ENCODE results near the gene PCDH8. TPM values are rescaled to one million over a fixed set of nuclear protein-coding genes. Genes with fewer than 3 reads are reported as not detected.

Gene PCDH8
- total and polyA plus RNA-seq, 2 experiments from 2014 or later = 0.36 to 1.7 TPM

DNA sequence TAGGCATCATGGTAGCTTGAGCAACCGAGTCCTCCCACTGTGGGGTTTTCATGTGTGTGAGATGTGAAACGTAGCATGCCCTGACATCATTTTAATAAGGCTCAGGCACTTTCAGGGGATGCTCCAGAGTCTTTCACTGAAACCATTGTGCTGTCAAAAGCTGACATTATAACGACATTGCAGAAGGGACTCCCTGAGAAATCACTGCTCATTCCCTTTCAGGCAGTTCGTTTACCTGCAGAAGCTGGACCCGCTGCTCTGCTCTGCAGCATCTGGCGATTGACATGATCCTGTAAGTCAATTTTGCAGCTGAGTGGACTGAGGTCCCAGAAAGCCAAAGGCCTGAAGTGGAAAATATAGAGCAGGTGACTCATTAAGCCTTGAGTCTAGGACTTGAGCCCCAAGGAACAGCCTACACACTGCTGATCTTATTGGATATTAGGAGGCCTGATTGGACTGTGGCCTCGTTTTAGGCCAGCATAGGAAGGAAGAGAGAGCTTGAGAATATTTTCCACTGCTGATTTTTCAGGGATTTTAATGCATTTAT, 54.9 kb downstream of the PCDH8 start:
- Histone ChIP-seq H3K4me3 (no peak overlapping the region), H3K36me3 (ENCODE audit: insufficient read depth) (no peaks in the 10 kb centered on the region), H3K27ac (ENCODE audit: low read depth) (no peak overlapping the region), H2AFZ (no peak overlapping the region), H3K27me3 (ENCODE audit: insufficient read depth) (no peaks in the 10 kb centered on the region), H4K20me1 (replicated peaks; ENCODE audit: insufficient read depth) (no peaks in the 10 kb centered on the region), H3K4me1 (ENCODE audit: insufficient read depth) (no peaks in the 10 kb centered on the region), H3K9me2 (ENCODE audit: insufficient read depth) (no peaks in the 10 kb centered on the region; the same call in 1 of the 2 replicates), H3K79me2 (replicated peaks; ENCODE audit: insufficient read depth) (no peaks in the 10 kb centered on the region), H3K4me2 (no peak overlapping the region), H3F3A (replicated peaks; ENCODE audit: low read depth) (no peaks in the 10 kb centered on the region)
- TF ChIP-seq, protein P1, sequence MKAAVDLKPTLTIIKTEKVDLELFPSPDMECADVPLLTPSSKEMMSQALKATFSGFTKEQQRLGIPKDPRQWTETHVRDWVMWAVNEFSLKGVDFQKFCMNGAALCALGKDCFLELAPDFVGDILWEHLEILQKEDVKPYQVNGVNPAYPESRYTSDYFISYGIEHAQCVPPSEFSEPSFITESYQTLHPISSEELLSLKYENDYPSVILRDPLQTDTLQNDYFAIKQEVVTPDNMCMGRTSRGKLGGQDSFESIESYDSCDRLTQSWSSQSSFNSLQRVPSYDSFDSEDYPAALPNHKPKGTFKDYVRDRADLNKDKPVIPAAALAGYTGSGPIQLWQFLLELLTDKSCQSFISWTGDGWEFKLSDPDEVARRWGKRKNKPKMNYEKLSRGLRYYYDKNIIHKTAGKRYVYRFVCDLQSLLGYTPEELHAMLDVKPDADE (IDR thresholded peaks at IDR 0.05) = no peak
- no peak for TF ChIP-seq JUNB (IDR thresholded peaks at IDR 0.05; ENCODE audit: unreplicated experiment)
- TF ChIP-seq CREB1 (CRISPR knock-in tag; IDR thresholded peaks at IDR 0.05; ENCODE audit: low read depth) = no peak
- TF ChIP-seq, protein P2, sequence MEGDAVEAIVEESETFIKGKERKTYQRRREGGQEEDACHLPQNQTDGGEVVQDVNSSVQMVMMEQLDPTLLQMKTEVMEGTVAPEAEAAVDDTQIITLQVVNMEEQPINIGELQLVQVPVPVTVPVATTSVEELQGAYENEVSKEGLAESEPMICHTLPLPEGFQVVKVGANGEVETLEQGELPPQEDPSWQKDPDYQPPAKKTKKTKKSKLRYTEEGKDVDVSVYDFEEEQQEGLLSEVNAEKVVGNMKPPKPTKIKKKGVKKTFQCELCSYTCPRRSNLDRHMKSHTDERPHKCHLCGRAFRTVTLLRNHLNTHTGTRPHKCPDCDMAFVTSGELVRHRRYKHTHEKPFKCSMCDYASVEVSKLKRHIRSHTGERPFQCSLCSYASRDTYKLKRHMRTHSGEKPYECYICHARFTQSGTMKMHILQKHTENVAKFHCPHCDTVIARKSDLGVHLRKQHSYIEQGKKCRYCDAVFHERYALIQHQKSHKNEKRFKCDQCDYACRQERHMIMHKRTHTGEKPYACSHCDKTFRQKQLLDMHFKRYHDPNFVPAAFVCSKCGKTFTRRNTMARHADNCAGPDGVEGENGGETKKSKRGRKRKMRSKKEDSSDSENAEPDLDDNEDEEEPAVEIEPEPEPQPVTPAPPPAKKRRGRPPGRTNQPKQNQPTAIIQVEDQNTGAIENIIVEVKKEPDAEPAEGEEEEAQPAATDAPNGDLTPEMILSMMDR (conservative IDR thresholded peaks at IDR 0.05; ENCODE audit: low read depth in 2 of 2) = no peak
- TF ChIP-seq NANOG (IDR thresholded peaks at IDR 0.05; ENCODE audit: borderline replicate concordance) = no peak
- no peak for TF ChIP-seq EZH2 (IDR thresholded peaks at IDR 0.05; ENCODE audit: low read depth, unreplicated experiment)
- TF ChIP-seq, protein P3, sequence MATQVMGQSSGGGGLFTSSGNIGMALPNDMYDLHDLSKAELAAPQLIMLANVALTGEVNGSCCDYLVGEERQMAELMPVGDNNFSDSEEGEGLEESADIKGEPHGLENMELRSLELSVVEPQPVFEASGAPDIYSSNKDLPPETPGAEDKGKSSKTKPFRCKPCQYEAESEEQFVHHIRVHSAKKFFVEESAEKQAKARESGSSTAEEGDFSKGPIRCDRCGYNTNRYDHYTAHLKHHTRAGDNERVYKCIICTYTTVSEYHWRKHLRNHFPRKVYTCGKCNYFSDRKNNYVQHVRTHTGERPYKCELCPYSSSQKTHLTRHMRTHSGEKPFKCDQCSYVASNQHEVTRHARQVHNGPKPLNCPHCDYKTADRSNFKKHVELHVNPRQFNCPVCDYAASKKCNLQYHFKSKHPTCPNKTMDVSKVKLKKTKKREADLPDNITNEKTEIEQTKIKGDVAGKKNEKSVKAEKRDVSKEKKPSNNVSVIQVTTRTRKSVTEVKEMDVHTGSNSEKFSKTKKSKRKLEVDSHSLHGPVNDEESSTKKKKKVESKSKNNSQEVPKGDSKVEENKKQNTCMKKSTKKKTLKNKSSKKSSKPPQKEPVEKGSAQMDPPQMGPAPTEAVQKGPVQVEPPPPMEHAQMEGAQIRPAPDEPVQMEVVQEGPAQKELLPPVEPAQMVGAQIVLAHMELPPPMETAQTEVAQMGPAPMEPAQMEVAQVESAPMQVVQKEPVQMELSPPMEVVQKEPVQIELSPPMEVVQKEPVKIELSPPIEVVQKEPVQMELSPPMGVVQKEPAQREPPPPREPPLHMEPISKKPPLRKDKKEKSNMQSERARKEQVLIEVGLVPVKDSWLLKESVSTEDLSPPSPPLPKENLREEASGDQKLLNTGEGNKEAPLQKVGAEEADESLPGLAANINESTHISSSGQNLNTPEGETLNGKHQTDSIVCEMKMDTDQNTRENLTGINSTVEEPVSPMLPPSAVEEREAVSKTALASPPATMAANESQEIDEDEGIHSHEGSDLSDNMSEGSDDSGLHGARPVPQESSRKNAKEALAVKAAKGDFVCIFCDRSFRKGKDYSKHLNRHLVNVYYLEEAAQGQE (IDR thresholded peaks at IDR 0.05; ENCODE audit: unreplicated experiment) = no peak
- TF ChIP-seq POLR2AphosphoS5 (IDR thresholded peaks at IDR 0.05; ENCODE audit: low read depth) = no peak
- TF ChIP-seq ZNF114 (CRISPR knock-in tag; IDR thresholded peaks at IDR 0.05) = no peak
- TF ChIP-seq ZNF331 (CRISPR knock-in tag; IDR thresholded peaks at IDR 0.05; ENCODE audit: low read depth) = no peak
- TF ChIP-seq STAT1 (IDR thresholded peaks at IDR 0.05; ENCODE audit: unreplicated experiment) = no peak
- H3K4me1 Mint-ChIP-seq = no peaks in the 10 kb centered on the region; the same call in 2 of the 3 replicates
- H3K9me3 Mint-ChIP-seq = no peaks in the 10 kb centered on the region
- H3K27me3 Mint-ChIP-seq (ENCODE audit: insufficient read depth, low read depth, poor library complexity) = peaks cover 2% of the 10 kb centered on the region
- no peaks in the 10 kb centered on the region for H3K36me3 Mint-ChIP-seq (ENCODE audit: low read depth)
- H3K27ac Mint-ChIP-seq = no peak overlapping the region
- no peak for DNase-seq (ENCODE audit: low spot score)
- ATAC-seq = no peak
- no peak overlapping the region for H3K4me3 Mint-ChIP-seq

MicroRNAs encoded within 50 kb of the gene (microRNA counts, 767-probe panel; counts per million panel counts)
- microRNA hsa-miR-759 = not detected

Small RNAs within 50 kb of the gene (microRNA-seq; reads per million reads assigned to microRNA genes)
- gene MIR759 = not detected

Small RNAs within 50 kb of the gene (small RNA-seq; reads per million reads assigned to genes)
- not detected for gene MIR759 (ENCODE audit: low replicate concordance)

Other genes with a start within 250 kb of the PCDH8 start
- gene HNRNPA1L2, start 206.2 kb downstream of the PCDH8 start, total RNA-seq (2014; rRNA removed; shearing (Covaris generic)) = 3.3 and 3.6 TPM in 2 replicates
- 7.2 and 9.4 TPM in 2 replicates for gene HNRNPA1L2, start 206.2 kb downstream of the PCDH8 start, polyA plus RNA-seq (2016; fragmentation: Nextera tagmentation; extraction: Ambion mirVana)
- gene SUGT1, start 195.8 kb downstream of the PCDH8 start, total RNA-seq (2014; rRNA removed; shearing (Covaris generic)) = 60.9 and 61.3 TPM in 2 replicates
- gene SUGT1, start 195.8 kb downstream of the PCDH8 start, polyA plus RNA-seq (2016; fragmentation: Nextera tagmentation; extraction: Ambion mirVana) = 153 and 172 TPM in 2 replicates
- gene CNMD, start 108.8 kb downstream of the PCDH8 start, total RNA-seq (2014; rRNA removed; shearing (Covaris generic)) = 137 and 141 TPM in 2 replicates
- 190 and 207 TPM in 2 replicates for gene CNMD, start 108.8 kb downstream of the PCDH8 start, polyA plus RNA-seq (2016; fragmentation: Nextera tagmentation; extraction: Ambion mirVana)
- not detected in 2 replicates for gene OLFM4, start 180.2 kb upstream of the PCDH8 start, total RNA-seq (2014; rRNA removed; shearing (Covaris generic))
- not detected in 2 replicates for gene OLFM4, start 180.2 kb upstream of the PCDH8 start, polyA plus RNA-seq (2016; fragmentation: Nextera tagmentation; extraction: Ambion mirVana)